HepG2 (cell line): ENCODE results near the gene C21orf91.

Experiments
- ATF6 ChIP-seq: sonication (generic); formaldehyde crosslinking; conservative IDR thresholded peaks from 2 replicates; pipeline ENCODE4 v1.4.0; 2020; ENCODE audit warnings: missing genetic modification reagents
- BRF2 ChIP-seq: sonication (generic); formaldehyde crosslinking; IDR thresholded peaks from 2 replicates; pipeline ENCODE4 v1.8.1; 2022; ENCODE audit warnings: mild to moderate bottlenecking, missing genetic modification reagents
- CTCF ChIP-seq: sonication (generic); formaldehyde crosslinking; IDR thresholded peaks from 2 replicates; pipeline ENCODE4 v1.5.0; 2020; ENCODE audit warnings: mild to moderate bottlenecking, missing genetic modification reagents, moderate library complexity
- DPF2 ChIP-seq: sonication (generic); formaldehyde crosslinking; IDR thresholded peaks from 2 replicates; pipeline ENCODE4 v1.4.0; 2020; ENCODE audit warnings: mild to moderate bottlenecking, low read depth, missing genetic modification reagents, borderline replicate concordance
- HCFC1 ChIP-seq: fragments of 150-350 bp; IDR thresholded peaks from 2 replicates; pipeline ENCODE4 v1.6.1; 2014; ENCODE audit warnings: low read depth, low read length
- IRF9 ChIP-seq: sonication (generic); formaldehyde crosslinking; IDR thresholded peaks from 2 replicates; pipeline ENCODE4 v1.8.0; 2022; ENCODE audit warnings: missing genetic modification reagents, mild to moderate bottlenecking, borderline replicate concordance
- POLR2AphosphoS2 ChIP-seq: IDR thresholded peaks from 2 replicates; pipeline ENCODE4 v1.6.1; 2011; ENCODE audit warnings: low read depth, low read length, improper control_type of control experiment
- POLR2G ChIP-seq: fragments of 200-400 bp; formaldehyde crosslinking; IDR thresholded peaks from 2 replicates; pipeline ENCODE4 v1.6.1; 2018; ENCODE audit warnings: mild to moderate bottlenecking, low read depth, low read length, moderate library complexity
- RBM39 ChIP-seq: fragments of 200-400 bp; formaldehyde crosslinking; IDR thresholded peaks from one replicate; pipeline ENCODE4 v1.6.1; 2018; ENCODE audit warnings: antibody characterized with exemption, mild to moderate bottlenecking, low read depth, low read length; ENCODE audit not compliant: poor library complexity, severe bottlenecking
- RFXANK ChIP-seq: IDR thresholded peaks from 2 replicates; pipeline ENCODE4 v1.6.1; 2016
- SMAD1 ChIP-seq: sonication (generic); formaldehyde crosslinking; IDR thresholded peaks from 2 replicates; pipeline ENCODE4 v1.4.0; 2020; ENCODE audit warnings: missing genetic modification reagents, low read depth, mild to moderate bottlenecking, borderline replicate concordance
- ZBTB26 ChIP-seq: IDR thresholded peaks from 2 replicates; pipeline ENCODE4 v1.6.1; 2016; ENCODE audit warnings: missing compliant biosample characterization, missing genetic modification reagents, borderline replicate concordance

- TF ChIP-seq HCFC1, result no peak
- no peak for TF ChIP-seq CTCF (CRISPR knock-in tag)
- TF ChIP-seq RFXANK (CRISPR knock-in tag), result no peak
- TF ChIP-seq POLR2AphosphoS2, result no peak
- TF ChIP-seq ZBTB26 (CRISPR knock-in tag), result no peak
- no peak for TF ChIP-seq RBM39
- no peak for TF ChIP-seq BRF2 (CRISPR knock-in tag)
- TF ChIP-seq DPF2 (CRISPR knock-in tag), result no peak
- no peak for TF ChIP-seq ATF6
- TF ChIP-seq IRF9 (CRISPR knock-in tag), result no peak
- TF ChIP-seq SMAD1 (CRISPR knock-in tag), result no peak
- TF ChIP-seq POLR2G, result no peak
Measured at GRCh38 chr21:17853393-17854275, 34.5 kb upstream of the C21orf91 start.
